Stimulated activated memory B cell treated with anti-CD40 and anti-IgM and Interleukin-4, amounts not matched to agents 10 μg/mL and 1 μg/mL and 100 μg/mL, for 72 hours (primary cell): ENCODE results near the gene IQCC.
"Not testable (repeated sequence)": the region's sequence is repeated elsewhere in the genome, so short reads cannot be mapped to it uniquely, and the experiment has no call there.

Experiments used
- ATAC-seq: fragments of 150-1000 bp; cut with Tn5 transposase; 2 replicates; pipeline ENCODE4 v1.10.0; 2021
- H3K27ac Mint-ChIP-seq: one replicate; pipeline ENCODE4 v1.8.0; 2022; ENCODE audit warnings: mild to moderate bottlenecking, mixed read lengths
- H3K27me3 Mint-ChIP-seq: one replicate; pipeline ENCODE4 v1.8.0; 2022; ENCODE audit warnings: mixed read lengths
- H3K36me3 Mint-ChIP-seq: one replicate; pipeline ENCODE4 v1.8.0; 2022; ENCODE audit warnings: mixed read lengths
- H3K4me1 Mint-ChIP-seq: one replicate; pipeline ENCODE4 v1.8.0; 2022; ENCODE audit warnings: mixed read lengths
- H3K4me3 Mint-ChIP-seq: one replicate; pipeline ENCODE4 v1.8.0; 2022; ENCODE audit warnings: mild to moderate bottlenecking, moderate library complexity, mixed read lengths
- H3K9me3 Mint-ChIP-seq: one replicate; pipeline ENCODE4 v1.8.0; 2022; ENCODE audit warnings: mixed read lengths

Gene IQCC

GRCh38 chr1:32205401-32206370 lies at the start of gene IQCC:
Gene IQCC (plus strand): TSS chr1:32205671. CDS start chr1:32205682, 11 bp downstream.
- H3K27ac Mint-ChIP-seq, result peak within 1 kb of the TSS; percentile 85
- peak within 1 kb of the TSS; percentile 87 for H3K4me3 Mint-ChIP-seq
- ATAC-seq, result peak; percentile 75
- peaks cover 17% of the 10 kb centered on the region for H3K36me3 Mint-ChIP-seq
- H3K4me1 Mint-ChIP-seq, result peaks cover 76% of the 10 kb centered on the region
- no peaks in the 10 kb centered on the region for H3K27me3 Mint-ChIP-seq
- no peaks in the 10 kb centered on the region for H3K9me3 Mint-ChIP-seq

DNA sequence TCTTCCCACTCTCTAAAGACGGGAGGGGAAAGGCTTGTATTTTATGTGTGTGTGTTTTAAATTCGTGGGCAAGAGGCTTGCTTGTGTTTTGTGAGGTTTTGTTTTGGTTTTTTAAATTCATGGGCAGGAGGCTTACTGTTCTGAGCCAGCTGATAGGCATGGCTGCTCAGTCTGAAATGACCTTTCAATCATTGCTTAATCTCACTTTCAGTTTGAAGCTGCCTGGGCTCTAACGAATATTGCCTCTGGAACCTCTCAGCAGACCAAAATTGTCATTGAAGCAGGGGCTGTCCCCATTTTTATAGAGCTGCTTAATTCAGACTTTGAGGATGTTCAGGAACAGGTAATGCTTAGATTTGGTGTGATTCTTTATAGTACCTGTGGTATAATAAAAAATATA lies 46.3 kb upstream of the IQCC start:
- ATAC-seq, result peak; percentile 81

GRCh38 chr1:32163405-32163804 lies 42.1 kb upstream of the IQCC start:
- Mint-ChIP-seq H3K27me3 (no peaks in the 10 kb centered on the region), H3K27ac (no peak overlapping the region), H3K36me3 (peaks cover 48% of the 10 kb centered on the region), H3K4me3 (no peak overlapping the region), H3K9me3 (no peaks in the 10 kb centered on the region), H3K4me1 (no peaks in the 10 kb centered on the region)
- ATAC-seq, result no peak

More for the DNA sequence above, 46.3 kb upstream of the IQCC start:
- no peak overlapping the region for H3K4me3 Mint-ChIP-seq
- no peaks in the 10 kb centered on the region for H3K9me3 Mint-ChIP-seq
- no peaks in the 10 kb centered on the region for H3K27me3 Mint-ChIP-seq
- H3K4me1 Mint-ChIP-seq, result peaks cover 6% of the 10 kb centered on the region
- peak overlapping the region; percentile 17 for H3K27ac Mint-ChIP-seq
- H3K36me3 Mint-ChIP-seq, result peaks cover 46% of the 10 kb centered on the region

- H3K4me3 Mint-ChIP-seq, result not testable (repeated sequence)
Measured at GRCh38 chr1:32165633-32166032, 39.8 kb upstream of the IQCC start.

DNA sequence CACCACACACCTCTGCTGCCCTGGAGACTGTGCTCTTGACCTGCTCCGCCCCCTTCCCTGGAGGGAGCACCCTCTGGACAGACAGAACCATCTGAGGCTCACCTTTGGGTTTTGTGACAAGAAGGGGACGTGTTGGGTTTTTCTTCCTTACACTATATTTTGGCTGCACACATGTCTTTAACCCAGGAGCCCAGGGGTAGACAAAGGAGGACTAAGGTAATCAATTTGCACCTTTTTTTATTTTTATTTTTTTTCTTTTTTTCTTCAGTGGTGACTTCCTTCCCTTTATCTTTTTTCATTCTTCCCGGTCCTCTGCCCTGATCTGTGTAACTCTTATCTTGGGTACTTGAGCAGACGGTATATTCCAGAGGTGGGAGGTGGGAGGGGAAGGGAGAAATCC lies 34.5 kb upstream of the IQCC start:
- Mint-ChIP-seq H3K27ac (no peak overlapping the region), H3K4me1 (no peaks in the 10 kb centered on the region), H3K4me3 (no peak overlapping the region), H3K36me3 (peaks cover 68% of the 10 kb centered on the region), H3K27me3 (no peaks in the 10 kb centered on the region), H3K9me3 (no peaks in the 10 kb centered on the region)
- no peak for ATAC-seq

More at GRCh38 chr1:32165633-32166032, 39.8 kb upstream of the IQCC start:
- peaks cover 58% of the 10 kb centered on the region for H3K36me3 Mint-ChIP-seq
- ATAC-seq, H3K27me3 Mint-ChIP-seq, H3K4me1 Mint-ChIP-seq, H3K9me3 Mint-ChIP-seq, H3K27ac Mint-ChIP-seq: not testable (repeated sequence)

DNA sequence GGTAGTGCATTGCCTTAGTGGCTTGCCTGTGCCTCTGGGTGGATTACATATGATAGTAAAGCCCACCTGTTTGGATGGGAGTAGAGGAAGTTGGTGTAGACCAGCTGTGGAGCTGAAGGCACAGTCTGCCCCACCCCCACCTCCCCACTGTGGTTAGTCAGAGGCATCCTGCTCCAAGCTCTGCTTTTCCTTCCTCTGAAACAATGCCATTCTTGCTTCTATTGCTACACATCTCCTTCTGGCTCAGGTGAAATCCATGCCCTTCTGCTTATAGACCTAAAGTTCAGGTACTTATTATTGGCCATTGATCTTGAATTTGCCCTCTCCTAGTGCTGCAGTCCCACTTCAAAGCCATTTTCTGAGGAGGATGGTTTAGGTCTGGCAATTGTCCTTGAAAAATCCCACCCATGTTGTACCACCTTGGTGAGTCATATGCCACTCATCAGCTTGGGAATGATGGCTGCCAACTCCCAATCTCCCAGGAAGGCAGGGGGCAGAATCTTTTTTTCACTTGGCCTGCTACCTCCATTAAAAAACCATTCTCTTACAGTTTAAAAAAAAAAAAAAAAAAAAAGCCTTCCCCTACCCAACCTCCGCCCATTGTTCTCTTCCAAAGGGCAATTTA lies 32.7 kb upstream of the IQCC start:
- Mint-ChIP-seq H3K27me3 (no peaks in the 10 kb centered on the region), H3K9me3 (no peaks in the 10 kb centered on the region), H3K4me1 (no peaks in the 10 kb centered on the region), H3K4me3 (no peak overlapping the region), H3K27ac (no peak overlapping the region), H3K36me3 (peaks cover 56% of the 10 kb centered on the region)
- no peak for ATAC-seq

- Mint-ChIP-seq H3K4me3 (peak overlapping the region; percentile 97), H3K27me3 (no peaks in the 10 kb centered on the region), H3K4me1 (peaks cover 36% of the 10 kb centered on the region), H3K36me3 (peaks cover 38% of the 10 kb centered on the region), H3K9me3 (no peaks in the 10 kb centered on the region), H3K27ac (peak overlapping the region; percentile 99)
- ATAC-seq, result no peak
Measured at GRCh38 chr1:32178380-32179192, 26.9 kb upstream of the IQCC start.

GRCh38 chr1:32179193-32179442 lies 26.4 kb upstream of the IQCC start:
- Mint-ChIP-seq H3K27me3 (no peaks in the 10 kb centered on the region), H3K9me3 (no peaks in the 10 kb centered on the region), H3K4me3 (peak overlapping the region; percentile 97), H3K36me3 (peaks cover 37% of the 10 kb centered on the region), H3K4me1 (peaks cover 40% of the 10 kb centered on the region), H3K27ac (peak overlapping the region; percentile 99)
- ATAC-seq, result no peak

DNA sequence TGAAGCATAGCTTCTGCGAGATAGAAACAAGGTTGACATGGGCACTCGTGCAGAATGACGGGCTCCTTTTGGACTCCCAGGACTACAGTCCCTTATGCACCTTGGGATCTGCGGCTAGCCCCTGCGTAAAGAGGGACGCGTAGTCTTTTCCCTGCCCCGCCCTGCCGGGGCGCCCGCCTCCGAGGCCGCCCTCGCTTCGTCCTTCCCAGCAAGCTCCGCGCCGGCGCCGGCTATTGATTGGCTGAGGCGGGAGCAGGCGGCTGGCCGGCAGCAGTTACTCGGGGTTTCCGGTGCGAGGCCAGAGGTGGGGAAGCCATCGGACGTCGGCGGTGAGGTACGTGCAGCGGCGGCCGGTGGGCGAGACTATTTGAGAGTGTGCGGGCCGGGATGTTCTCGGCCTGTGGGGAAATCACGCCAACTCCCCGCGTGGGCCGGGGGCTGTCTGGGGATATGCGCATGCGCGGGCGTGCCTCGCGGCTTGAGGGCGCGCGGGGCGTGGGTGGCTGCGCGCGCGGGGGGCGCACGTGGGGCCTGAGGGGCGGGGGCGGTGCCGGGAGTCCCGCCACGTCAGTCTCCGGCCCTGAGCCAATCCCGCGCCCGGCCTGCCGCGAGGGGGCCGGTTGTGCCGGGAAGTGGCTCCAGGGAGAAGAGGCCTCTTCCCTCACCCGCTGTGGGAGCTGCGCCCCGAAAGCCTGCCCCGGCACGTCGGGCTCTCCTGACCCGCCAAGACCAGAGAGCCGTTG lies 25.9 kb upstream of the IQCC start, which contains the start of gene TXLNA:
Gene TXLNA (plus strand): TSS at position 233 of the 743 bp plus-strand sequence. CDS start 671 bp downstream, outside the sequence.
- Mint-ChIP-seq H3K27me3 (no peaks in the 10 kb centered on the region), H3K4me3 (peak within 1 kb of the TSS; percentile 97), H3K27ac (peak within 1 kb of the TSS; percentile 99), H3K9me3 (no peaks in the 10 kb centered on the region), H3K4me1 (peaks cover 45% of the 10 kb centered on the region), H3K36me3 (peaks cover 37% of the 10 kb centered on the region)
- ATAC-seq, result peak; percentile 96

DNA sequence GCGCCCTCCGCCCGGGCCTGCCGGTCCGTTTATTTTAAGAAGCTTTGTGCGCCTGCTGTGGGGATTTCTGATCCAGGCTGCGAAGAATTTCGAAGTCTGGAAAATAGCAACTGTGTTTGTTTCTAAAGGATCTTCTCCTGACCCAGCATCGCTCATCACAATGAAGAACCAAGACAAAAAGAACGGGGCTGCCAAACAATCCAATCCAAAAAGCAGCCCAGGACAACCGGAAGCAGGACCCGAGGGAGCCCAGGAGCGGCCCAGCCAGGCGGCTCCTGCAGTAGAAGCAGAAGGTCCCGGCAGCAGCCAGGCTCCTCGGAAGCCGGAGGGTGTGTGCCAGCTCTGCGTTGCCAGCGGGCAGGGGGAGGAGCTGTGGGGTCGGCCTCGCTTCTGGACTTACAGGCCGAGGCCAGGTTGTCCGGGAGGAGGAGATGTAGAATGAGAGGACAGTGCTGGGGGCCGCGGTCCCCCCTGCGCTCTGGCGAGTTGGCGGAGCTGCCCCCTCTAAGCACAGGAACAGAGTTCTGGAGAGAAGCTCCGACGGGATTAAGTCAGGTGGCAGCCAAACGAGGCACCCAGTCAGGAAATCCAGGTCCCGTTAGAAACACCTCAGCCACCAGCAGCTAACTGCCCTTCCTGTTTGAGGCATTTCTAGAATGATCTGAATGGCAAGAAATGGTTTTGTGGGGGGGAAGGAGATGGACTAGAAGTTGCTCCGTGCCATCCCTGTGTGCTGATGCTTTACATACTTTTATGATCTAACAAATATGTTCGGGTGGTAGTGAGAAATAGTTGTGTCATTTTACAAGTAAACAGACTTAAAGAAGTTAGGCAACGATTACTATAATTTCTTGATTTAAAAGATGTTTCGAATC lies 25.0 kb upstream of the IQCC start:
- peak; percentile 46 for ATAC-seq
- Mint-ChIP-seq H3K27me3 (no peaks in the 10 kb centered on the region), H3K4me1 (peaks cover 49% of the 10 kb centered on the region), H3K36me3 (peaks cover 42% of the 10 kb centered on the region), H3K4me3 (peak overlapping the region; percentile 97), H3K9me3 (no peaks in the 10 kb centered on the region), H3K27ac (peak overlapping the region; percentile 99)

GRCh38 chr1:32181065-32181464 lies 24.4 kb upstream of the IQCC start:
- Mint-ChIP-seq H3K4me3 (peak overlapping the region; percentile 97), H3K27ac (peak overlapping the region; percentile 99), H3K27me3 (no peaks in the 10 kb centered on the region), H3K36me3 (peaks cover 46% of the 10 kb centered on the region), H3K4me1 (peaks cover 53% of the 10 kb centered on the region), H3K9me3 (no peaks in the 10 kb centered on the region)
- no peak for ATAC-seq

DNA sequence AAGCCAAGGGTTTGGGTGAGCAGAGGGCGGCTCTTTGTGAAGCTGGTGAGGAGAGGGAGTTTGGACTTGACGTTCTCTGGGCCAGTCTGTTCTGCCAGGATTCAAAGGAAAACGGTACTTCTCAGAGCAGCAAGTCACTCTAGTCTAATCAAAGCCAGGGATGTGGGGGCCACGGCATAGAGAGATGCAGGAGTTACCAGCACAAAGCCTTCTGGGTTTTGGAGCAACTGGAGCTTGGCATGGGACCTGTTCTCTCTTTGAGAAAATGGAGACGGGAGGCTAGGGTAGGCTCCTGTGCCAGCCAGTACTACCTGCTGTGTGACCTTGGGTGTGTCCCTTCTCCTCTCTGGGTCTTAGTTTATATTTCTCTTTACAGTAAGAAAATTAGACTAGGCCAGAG lies 23.9 kb upstream of the IQCC start:
- Mint-ChIP-seq H3K36me3 (peaks cover 51% of the 10 kb centered on the region), H3K4me3 (peak overlapping the region; percentile 97), H3K27me3 (no peaks in the 10 kb centered on the region), H3K9me3 (no peaks in the 10 kb centered on the region), H3K4me1 (peaks cover 58% of the 10 kb centered on the region), H3K27ac (peak overlapping the region; percentile 99)
- no peak for ATAC-seq

- Mint-ChIP-seq H3K4me3 (peak overlapping the region; percentile 38), H3K4me1 (peaks cover 60% of the 10 kb centered on the region), H3K36me3 (peaks cover 54% of the 10 kb centered on the region), H3K27me3 (no peaks in the 10 kb centered on the region), H3K9me3 (no peaks in the 10 kb centered on the region), H3K27ac (no peak overlapping the region)
- no peak for ATAC-seq
Measured at GRCh38 chr1:32182060-32182459, 23.4 kb upstream of the IQCC start.

GRCh38 chr1:32184650-32185049 lies 20.8 kb upstream of the IQCC start:
- Mint-ChIP-seq H3K36me3 (peaks cover 66% of the 10 kb centered on the region), H3K27me3 (no peaks in the 10 kb centered on the region), H3K4me3 (no peak overlapping the region), H3K27ac (no peak overlapping the region), H3K9me3 (no peaks in the 10 kb centered on the region), H3K4me1 (peaks cover 58% of the 10 kb centered on the region)
- no peak for ATAC-seq
